Measurements from ENCODE around the gene ITPRIP.

ITPRIP gene

DNA sequence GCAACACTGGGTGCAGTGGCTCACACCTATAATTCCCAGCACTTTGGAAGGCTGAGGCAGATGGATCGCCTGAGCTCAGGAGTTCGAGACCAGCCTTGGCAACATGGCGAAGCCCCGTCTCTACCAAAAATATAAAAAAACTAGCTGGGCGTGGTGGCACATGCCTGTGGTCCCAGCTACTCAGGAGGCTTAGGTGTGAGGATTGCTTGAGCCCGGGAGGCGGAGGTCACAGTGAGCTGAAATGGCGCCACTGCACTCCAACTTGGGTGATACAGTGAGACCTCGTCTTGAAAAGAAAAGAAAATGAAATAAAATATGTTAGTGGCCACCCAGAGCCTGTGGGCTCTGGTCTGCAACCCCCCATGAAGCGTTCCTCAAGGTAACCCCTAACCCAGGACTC, 13.3 kb downstream of the ITPRIP start:
- ATAC-seq: no peak

- ATAC-seq: no peak
Observed at GRCh38 chr10:104324221-104324686, 14.0 kb downstream of the ITPRIP start.

- ATAC-seq: no peak
Observed at GRCh38 chr10:104323760-104324201, 14.5 kb downstream of the ITPRIP start.

DNA sequence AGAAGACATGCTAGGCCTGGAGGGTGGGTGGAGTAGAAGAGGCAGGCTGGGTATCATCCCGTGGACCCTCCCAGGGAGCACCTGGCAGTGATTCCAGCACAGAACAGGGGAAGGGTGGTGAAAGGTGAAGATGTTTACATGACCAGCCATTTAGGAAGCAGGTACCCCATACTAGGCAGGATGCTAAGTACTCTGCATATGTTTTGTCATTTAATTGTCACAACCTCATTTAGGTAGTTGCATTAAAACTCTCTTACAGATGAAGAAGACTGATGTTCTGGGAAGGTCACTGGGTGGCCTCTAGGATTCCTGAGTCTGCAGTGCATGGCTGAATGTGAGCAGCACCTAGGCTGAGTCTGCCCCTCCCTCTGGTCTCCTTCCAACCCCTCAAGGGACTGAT, 15.2 kb downstream of the ITPRIP start:
- no peak for ATAC-seq

DNA sequence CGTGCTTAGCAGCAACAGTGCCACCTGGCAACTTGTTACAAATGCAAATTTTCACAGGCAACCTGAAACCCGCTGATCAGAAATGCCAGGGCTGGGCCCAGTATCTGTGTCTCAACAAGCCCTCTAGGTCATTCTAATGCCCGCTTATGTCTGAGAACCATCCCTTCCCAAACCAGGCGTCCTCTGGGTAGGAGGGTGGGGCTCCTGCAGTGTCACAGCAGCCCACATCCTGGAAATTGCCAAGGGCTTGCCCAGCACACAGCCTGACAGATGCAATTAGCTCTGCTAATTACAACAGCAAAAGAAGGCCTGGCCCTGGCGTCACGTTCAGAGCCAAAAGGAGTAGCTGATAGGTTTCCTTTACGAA, 15.9 kb downstream of the ITPRIP start:
- ATAC-seq: peak in 1 of 2 donors; percentile 27

DNA sequence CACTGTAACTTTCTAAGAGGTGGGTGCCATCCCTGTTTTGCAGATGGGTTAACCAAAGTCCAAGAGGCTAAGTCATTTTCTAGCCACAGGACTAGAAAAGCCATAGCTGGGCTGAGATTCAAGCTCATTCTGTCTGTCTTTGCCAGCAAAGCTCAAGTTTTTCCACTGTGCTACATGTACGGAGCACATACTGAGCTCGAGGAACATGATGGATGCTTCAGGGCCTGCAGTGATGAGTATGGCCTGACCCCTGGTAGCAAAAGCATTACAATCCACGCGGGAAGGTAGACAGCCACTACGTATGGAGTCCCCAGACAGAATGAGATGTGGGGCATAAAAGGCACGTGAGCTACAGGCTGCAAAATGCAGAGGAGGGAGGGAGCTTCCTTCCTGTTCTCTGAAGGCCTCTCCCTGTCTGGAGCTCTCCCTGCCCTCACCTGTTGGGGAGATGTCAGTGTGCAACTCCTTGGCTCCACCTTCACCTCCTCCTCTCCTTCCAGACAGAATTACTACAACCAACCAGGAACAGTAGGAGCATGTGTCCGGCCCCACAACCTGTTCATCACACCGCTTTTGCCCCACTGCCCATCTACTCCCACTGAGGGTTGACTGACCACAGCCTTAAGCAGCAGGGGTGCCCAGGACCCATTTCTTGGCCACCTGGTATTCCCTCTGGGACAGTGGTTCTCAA, 16.4 kb downstream of the ITPRIP start:
- ATAC-seq: peak in 1 of 2 donors; percentile 28

DNA sequence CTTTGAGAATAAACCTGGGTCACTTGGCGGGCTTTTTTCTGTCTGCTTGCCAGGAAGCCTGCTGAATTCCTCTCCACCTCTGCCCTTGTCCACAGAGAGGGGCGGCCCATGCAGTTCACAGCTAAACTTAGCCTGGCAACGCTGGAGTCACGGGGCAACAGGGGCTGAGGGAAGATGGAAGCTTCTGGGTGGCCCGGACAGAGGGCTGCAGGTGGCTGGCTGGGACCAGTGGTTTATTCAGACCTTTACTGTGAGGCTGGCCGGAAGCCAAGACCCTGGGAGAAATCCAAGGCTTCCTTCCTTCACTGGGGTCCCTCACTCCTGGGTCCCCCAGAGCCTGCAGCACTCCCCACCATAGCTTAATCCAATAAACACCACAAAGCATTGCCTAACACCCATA, 17.0 kb downstream of the ITPRIP start:
- ATAC-seq: no peak

GRCh38 chr10:104318810-104319741, 19.2 kb downstream of the ITPRIP start:
- ATAC-seq: no peak

DNA sequence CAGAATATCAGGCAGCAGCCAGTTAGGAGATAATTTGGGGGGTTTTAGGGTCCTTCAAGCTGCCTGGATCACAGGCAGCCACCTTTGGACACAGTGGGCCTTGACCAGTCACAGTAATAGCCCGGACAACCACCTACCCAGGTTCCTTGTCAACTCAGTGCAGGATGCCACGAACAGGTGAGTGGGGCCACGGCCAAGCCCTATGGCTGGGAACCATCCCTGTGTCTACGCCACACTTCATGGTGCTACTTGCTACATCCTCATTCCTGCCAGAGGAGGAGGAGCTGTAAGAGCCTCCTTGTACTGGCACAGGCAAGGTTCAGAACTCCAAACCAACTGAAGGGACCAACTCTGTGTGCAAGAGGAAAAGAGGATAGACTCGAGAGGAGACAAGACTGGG, 19.9 kb downstream of the ITPRIP start:
- no peak for ATAC-seq

- ATAC-seq: no peak
Observed at GRCh38 chr10:104317726-104318299, 20.5 kb downstream of the ITPRIP start.

DNA sequence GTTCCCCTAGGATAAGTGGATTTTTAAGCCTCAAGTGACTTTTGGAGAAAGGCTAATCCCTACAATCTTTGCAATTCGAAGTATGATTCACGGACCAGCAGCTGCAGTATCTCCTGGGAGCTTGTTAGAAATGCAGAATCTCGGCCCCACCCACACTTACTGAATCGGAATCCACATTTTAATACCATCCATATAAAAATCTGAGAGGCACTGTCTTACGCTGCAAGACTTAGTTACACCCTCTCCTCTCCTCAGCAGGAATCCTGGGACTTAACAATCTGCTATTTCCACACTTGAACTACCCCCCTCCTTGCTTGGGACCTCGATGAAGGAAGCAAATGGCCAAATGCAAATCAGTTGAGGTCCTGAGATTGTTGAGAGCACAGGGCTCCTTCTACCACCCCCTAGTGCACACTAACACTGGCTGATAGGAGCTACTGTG, 21.0 kb downstream of the ITPRIP start:
- no peak for ATAC-seq

GRCh38 chr10:104316321-104317099, 21.8 kb downstream of the ITPRIP start:
- no peak for ATAC-seq

GRCh38 chr10:104315486-104315921, 22.8 kb downstream of the ITPRIP start:
- no peak for ATAC-seq

DNA sequence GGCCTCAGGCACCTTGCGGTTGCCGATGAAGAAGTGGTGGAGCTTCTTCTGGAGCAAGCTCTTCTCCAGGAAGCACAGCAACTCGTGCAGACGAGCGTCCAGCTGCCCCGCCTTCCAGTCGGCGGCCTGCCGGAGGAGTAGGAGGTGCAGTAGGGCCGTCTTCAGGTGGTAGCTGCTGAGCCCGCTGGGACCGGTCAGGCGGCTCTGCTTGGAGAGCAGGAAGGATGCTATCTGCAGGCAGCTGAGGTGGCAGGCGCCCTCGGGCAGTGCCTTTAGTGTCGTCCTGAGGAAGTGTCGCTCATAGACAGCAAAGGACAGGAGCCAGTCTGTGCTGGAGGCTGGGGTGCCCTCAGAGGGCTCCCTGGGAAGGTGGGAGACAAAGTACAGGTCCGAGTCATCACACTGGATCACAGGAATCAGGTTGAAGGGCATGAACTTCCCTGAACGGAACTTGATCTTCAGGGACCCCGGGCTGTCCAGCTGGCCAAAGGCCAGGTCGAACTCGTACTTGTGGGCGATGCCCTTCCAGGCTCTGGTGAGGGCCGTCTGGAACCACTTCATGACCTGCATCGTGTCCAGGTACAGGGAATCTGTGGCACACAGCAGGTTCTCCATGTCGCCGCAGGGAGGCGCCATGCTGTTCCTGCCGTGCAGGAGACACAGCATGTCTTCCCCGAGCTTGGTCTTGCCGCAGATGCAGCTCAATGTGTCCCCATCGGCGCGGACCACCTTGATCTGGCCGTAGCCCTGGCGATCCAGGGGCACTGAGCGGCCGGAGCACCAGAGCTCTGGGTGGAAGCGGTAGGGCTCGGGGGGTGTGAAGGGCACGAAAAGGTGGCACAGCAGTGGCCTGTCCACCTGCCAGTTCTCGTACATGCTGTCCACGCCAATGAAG, 23.4 kb downstream of the ITPRIP start:
- ATAC-seq: no peak

- no peak for ATAC-seq
Observed at GRCh38 chr10:104311184-104311720, 27.0 kb downstream of the ITPRIP start.

GRCh38 chr10:104309980-104310978, 28.0 kb downstream of the ITPRIP start:
- ATAC-seq: no peak

DNA sequence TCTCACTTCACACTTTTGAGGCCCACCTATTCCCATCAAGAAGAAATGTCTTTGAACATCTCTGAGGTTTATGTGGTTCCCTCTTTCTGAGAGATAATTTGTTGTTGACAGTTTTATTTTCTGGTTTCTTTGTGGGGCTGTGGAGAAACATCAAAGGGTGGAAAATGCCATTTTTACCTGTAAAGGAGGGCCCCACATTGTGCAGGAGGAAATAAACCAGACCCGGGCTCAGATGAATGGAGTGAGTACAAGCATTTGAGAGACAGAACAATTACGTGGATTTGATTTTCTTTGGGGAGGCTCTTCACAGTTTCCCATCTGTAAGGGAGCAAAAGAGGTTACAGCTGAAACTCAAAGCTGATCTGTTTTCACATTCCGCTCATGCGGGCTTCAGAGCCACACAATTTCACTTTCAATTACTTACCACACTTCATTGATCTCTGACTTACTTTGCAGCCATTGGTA, 29.8 kb downstream of the ITPRIP start:
- peak; percentile 67 to 72 for ATAC-seq

DNA sequence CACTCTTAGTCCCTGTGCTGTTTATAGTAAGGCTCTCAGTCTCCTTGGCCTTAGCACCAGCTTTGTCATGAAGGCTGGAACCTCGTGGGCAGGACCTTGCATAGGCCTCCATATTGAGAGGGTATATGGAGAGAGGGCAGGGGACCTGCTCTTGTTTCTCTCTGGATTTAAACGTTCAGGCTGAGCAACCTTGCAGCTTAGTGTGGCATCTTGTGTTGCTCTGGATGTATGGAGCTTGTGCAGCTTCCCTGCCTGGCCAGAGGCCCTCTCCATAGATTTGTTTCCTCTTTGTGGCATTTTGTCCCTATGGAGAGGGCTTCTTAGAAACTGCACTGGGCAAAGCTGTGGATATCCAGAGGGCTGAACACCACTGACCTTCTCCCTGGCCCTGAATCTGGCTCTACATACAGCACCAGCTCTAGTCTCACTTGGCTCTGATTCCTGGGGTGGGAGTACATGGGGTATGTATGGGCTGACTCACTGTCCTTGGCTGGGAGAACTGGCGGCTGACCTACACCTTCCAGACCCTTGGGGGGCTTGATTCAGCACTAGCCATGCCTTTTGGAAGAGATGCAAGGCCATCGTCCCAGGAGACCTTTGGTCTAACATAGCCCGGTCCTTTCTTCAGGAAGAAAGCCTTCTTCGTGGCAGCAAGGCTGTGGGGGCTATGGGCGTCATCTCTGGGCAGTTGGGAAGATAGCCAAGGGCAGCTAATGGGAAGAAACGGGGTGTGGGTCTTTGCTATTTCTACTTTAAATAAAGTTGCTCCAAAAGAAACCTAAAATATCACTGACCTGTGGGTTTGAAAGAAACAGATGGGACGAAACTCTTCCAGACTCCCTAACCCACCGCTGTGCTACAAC, 30.5 kb downstream of the ITPRIP start:
- ATAC-seq: no peak

- no peak for ATAC-seq
Observed at GRCh38 chr10:104306897-104307296, 31.4 kb downstream of the ITPRIP start.

All from activated CD4-positive, CD25-positive, alpha-beta regulatory T cell treated with anti-CD3 and anti-CD28 coated beads, Interleukin-2, amount 50 U/mL, for 24 hours (primary cell).